Transverse colon (tissue), 4 donors: Measurements from ENCODE around the gene ALDH7A1. TPM values are rescaled to one million over a fixed set of nuclear protein-coding genes. Genes with fewer than 3 reads are reported as not detected.
A peak's percentile ranks its signal among the peaks of the same experiment; 100 is the strongest.

Experiments used
- DNase-seq: peaks from one replicate; pipeline ENCODE4 v3.0.0-alpha.2; 2019
- H3K27ac ChIP-seq, 4 donors: fragments of 200-600 bp; sonication (generic); 2 replicates each; pipeline ENCODE4 v1.5.1; 2016 to 2018; ENCODE audit warnings: inconsistent platforms in 4 of 4
- H3K27me3 ChIP-seq: fragments of 200-600 bp; sonication (generic); 2 replicates; pipeline ENCODE4 v1.5.1; 2017; ENCODE audit warnings: inconsistent platforms
- H3K36me3 ChIP-seq, 4 donors: fragments of 200-600 bp; sonication (generic); 2 replicates each; pipeline ENCODE4 v1.5.1; 2017 to 2019; ENCODE audit warnings: inconsistent platforms in 4 of 4
- H3K4me1 ChIP-seq, 4 donors: fragments of 200-600 bp; sonication (generic); 2 replicates each; pipeline ENCODE4 v1.5.1; 2017 to 2020; ENCODE audit warnings: inconsistent platforms in 4 of 4
- H3K4me3 ChIP-seq, 4 donors: fragments of 200-600 bp; sonication (generic); 1 replicate in 1 of 4; 2 replicates in 3 of 4; pipeline versions ENCODE4 v1.5.1 to v1.6.1; 2017 to 2019; ENCODE audit warnings: inconsistent platforms in 4 of 4
- H3K9me3 ChIP-seq, 2 donors: fragments of 200-600 bp; sonication (generic); 2 replicates each; pipeline ENCODE4 v1.5.1; 2017 to 2019; ENCODE audit warnings: inconsistent platforms in 2 of 2
- EP300 ChIP-seq: sonication (generic); formaldehyde crosslinking; IDR thresholded peaks from one replicate; pipeline ENCODE4 v1.6.1; 2017; ENCODE audit warnings: antibody characterized with exemption, low read depth
- POLR2A ChIP-seq: fragments of 450-650 bp; IDR thresholded peaks from one replicate; pipeline ENCODE4 v1.6.1; 2016; ENCODE audit warnings: antibody characterized with exemption, mild to moderate bottlenecking, moderate library complexity
- POLR2AphosphoS5 ChIP-seq, 3 donors: sonication (generic); formaldehyde crosslinking; IDR thresholded peaks; one replicate each; pipeline ENCODE4 v1.6.1; 2016; ENCODE audit warnings: antibody characterized with exemption in 3 of 3
- WGBS, 2 donors: methylation state at CpG; one replicate each; pipeline ENCODE4 v1.1.5; 2018; ENCODE audit warnings: low coverage in 1 of 2; 5-methylcytosine and 5-hydroxymethylcytosine counted together
- in situ Hi-C, 4 donors: fragments of 200-750 bp; cut with MboI; loops; one replicate each; pipeline versions ENCODE4 v1.15.0 to v1.15.1; 2017; ENCODE audit warnings: low sequenced_read_pairs in 3 of 4, low pct_ligation_motif_present in 1 of 4, low pct_unique_long_range_greater_than_20kb in 1 of 4
- intact Hi-C: fragments of 100-400 bp; cut with DNase I; formaldehyde crosslinking; loops from one replicate; pipeline ENCODE4 v1.15.1; 2023; ENCODE audit warnings: low total_unique reads
- total RNA-seq, 4 donors: library from RNA; depleted of rRNA; stranded (reverse); fragments of >200 nt; gene quantifications; one replicate each; pipeline ENCODE4 v1.1.0, GENCODE V29; 2016
- TF ChIP-seq, protein P1 (sequence below), 5 experiments: fragments of 200-600 bp in 3 of 5; fragments of 450-650 bp in 2 of 5; sonication (generic) in 3 of 5; IDR thresholded peaks; 1 replicate in 2 of 5; 2 replicates in 3 of 5; pipeline ENCODE4 v1.5.1; 2016 to 2017; ENCODE audit warnings: antibody characterized with exemption in 5 of 5, inconsistent platforms in 3 of 5, mild to moderate bottlenecking in 2 of 5, moderate library complexity in 1 of 5

The ALDH7A1 gene
- total RNA-seq, 4 donors from 2014 or later = 9.8 to 33.3 (median 15.1) TPM

- in situ Hi-C loops (no loop called here), intact Hi-C loops (no loop called here)
- no peaks in the 10 kb centered on the region for H3K4me1 ChIP-seq
- no peak overlapping the region for H3K27ac ChIP-seq
- TF ChIP-seq POLR2A (no peak), POLR2AphosphoS5 (IDR thresholded peaks at IDR 0.05) (no peak), EP300 (no peak)
- TF ChIP-seq, protein P1, sequence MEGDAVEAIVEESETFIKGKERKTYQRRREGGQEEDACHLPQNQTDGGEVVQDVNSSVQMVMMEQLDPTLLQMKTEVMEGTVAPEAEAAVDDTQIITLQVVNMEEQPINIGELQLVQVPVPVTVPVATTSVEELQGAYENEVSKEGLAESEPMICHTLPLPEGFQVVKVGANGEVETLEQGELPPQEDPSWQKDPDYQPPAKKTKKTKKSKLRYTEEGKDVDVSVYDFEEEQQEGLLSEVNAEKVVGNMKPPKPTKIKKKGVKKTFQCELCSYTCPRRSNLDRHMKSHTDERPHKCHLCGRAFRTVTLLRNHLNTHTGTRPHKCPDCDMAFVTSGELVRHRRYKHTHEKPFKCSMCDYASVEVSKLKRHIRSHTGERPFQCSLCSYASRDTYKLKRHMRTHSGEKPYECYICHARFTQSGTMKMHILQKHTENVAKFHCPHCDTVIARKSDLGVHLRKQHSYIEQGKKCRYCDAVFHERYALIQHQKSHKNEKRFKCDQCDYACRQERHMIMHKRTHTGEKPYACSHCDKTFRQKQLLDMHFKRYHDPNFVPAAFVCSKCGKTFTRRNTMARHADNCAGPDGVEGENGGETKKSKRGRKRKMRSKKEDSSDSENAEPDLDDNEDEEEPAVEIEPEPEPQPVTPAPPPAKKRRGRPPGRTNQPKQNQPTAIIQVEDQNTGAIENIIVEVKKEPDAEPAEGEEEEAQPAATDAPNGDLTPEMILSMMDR (IDR thresholded peaks at IDR 0.05) = no peak
- no peak for DNase-seq
- H3K27me3 ChIP-seq = no peaks in the 10 kb centered on the region
- H3K9me3 ChIP-seq = no peaks in the 10 kb centered on the region
- WGBS, 2 donors = 94% methylated on average over 2 of the region's 2 CpGs; no CpG with 5 or more reads in 1 of the 2 donors
- peaks cover 0 to 28% (median 13%) of the 10 kb centered on the region in 4 donors for H3K36me3 ChIP-seq
- no peak overlapping the region for H3K4me3 ChIP-seq
Observed at GRCh38 chr5:126552614-126553013, 42.4 kb downstream of the ALDH7A1 start.

DNA sequence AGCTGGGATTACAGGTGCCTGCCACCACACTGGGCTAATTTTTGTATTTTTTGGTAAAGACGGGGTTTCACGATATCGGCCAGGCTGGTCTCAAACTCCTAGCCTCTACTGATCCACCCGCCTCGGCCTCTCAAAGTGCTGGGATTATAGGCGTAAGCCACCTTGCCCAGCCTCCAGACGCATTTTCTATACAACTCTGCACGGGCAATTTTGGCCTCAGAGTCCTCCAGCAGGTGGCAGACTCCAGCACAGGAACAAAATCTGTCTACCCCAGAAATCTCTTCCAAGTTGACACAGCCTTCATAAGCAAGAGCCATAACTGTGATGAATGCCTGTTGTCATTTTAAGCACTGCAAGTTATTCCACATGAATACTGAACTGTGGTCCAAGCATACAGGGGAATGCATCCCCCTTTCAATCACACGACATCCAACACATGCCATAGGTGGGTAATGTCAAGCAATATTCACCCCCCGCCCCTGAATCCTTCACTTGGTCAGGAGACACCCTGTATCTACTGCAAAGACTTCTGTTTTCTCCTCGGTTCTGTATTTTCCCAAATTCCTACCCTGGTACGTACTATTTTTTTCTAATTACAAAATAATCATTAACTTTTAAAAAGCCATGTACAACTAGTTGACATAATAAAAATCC lies 50.8 kb downstream of the ALDH7A1 start:
- H3K4me3 ChIP-seq = no peak overlapping the region
- intact Hi-C loops (no loop called here), in situ Hi-C loops (no loop called here)

GRCh38 chr5:126543660-126544059 lies 51.4 kb downstream of the ALDH7A1 start:
- no peak for TF ChIP-seq EP300
- TF ChIP-seq POLR2AphosphoS5 (IDR thresholded peaks at IDR 0.05) = no peak
- no peak for TF ChIP-seq POLR2A
- TF ChIP-seq, protein P1 (IDR thresholded peaks at IDR 0.05) = no peak
- Histone ChIP-seq H3K36me3 (no peaks in the 10 kb centered on the region), H3K27me3 (no peaks in the 10 kb centered on the region), H3K4me3 (no peak overlapping the region), H3K4me1 (peaks cover 0 to 10% (median 6%) of the 10 kb centered on the region in 4 donors), H3K9me3 (no peaks in the 10 kb centered on the region), H3K27ac (no peak overlapping the region)
- intact Hi-C loops (no loop called here), in situ Hi-C loops (no loop called here)
- 42 to 60% methylated on average over 2 of the region's 2 CpGs for WGBS, 2 donors
- peak; percentile 44 for DNase-seq

More for the DNA sequence above, 50.8 kb downstream of the ALDH7A1 start:
- TF ChIP-seq EP300 (no peak), POLR2AphosphoS5 (IDR thresholded peaks at IDR 0.05) (no peak), POLR2A (no peak)
- TF ChIP-seq, protein P1 (IDR thresholded peaks at IDR 0.05) = peak; percentile 27 to 42 (median 37)
- WGBS, 2 donors = 69 to 81% methylated on average over 5 to 12 of the region's 12 CpGs
- Histone ChIP-seq H3K9me3 (no peaks in the 10 kb centered on the region), H3K36me3 (peaks cover 0 to under 1% (median 0%) of the 10 kb centered on the region in 4 donors), H3K27me3 (no peaks in the 10 kb centered on the region), H3K27ac (no peak overlapping the region), H3K4me1 (peaks cover 0 to 8% (median 3%) of the 10 kb centered on the region in 4 donors)
- peak; percentile 54 for DNase-seq

GRCh38 chr5:126543009-126543408 lies 52.0 kb downstream of the ALDH7A1 start:
- no peaks in the 10 kb centered on the region for H3K9me3 ChIP-seq
- peaks cover 0 to 13% (median 6%) of the 10 kb centered on the region in 4 donors for H3K4me1 ChIP-seq
- H3K27ac ChIP-seq = no peak overlapping the region
- no peaks in the 10 kb centered on the region for H3K27me3 ChIP-seq
- 96 to 100% methylated on average over 1 of the region's 1 CpG for WGBS, 2 donors
- in situ Hi-C loops = no loop called here
- no peak for TF ChIP-seq POLR2A
- TF ChIP-seq, protein P1 (IDR thresholded peaks at IDR 0.05) = no peak
- TF ChIP-seq EP300 = no peak
- no peak for TF ChIP-seq POLR2AphosphoS5 (IDR thresholded peaks at IDR 0.05)
- no peak for DNase-seq
- no peaks in the 10 kb centered on the region for H3K36me3 ChIP-seq
- H3K4me3 ChIP-seq = no peak overlapping the region
- intact Hi-C loops = no loop called here
